CD4-positive, alpha-beta T cell treated with Interleukin-10 for 1 hour (primary cell): Measurements from ENCODE around the gene TAS2R46.
"Not testable (repeated sequence)": the region's sequence is repeated elsewhere in the genome, so short reads cannot be mapped to it uniquely, and the experiment has no call there.

Source experiments
- DNase-seq: peaks from one replicate; pipeline ENCODE4 v3.0.0-alpha.2; 2020

TAS2R46 gene, protein sequence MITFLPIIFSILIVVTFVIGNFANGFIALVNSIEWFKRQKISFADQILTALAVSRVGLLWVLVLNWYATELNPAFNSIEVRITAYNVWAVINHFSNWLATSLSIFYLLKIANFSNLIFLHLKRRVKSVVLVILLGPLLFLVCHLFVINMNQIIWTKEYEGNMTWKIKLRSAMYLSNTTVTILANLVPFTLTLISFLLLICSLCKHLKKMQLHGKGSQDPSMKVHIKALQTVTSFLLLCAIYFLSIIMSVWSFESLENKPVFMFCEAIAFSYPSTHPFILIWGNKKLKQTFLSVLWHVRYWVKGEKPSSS

DNA sequence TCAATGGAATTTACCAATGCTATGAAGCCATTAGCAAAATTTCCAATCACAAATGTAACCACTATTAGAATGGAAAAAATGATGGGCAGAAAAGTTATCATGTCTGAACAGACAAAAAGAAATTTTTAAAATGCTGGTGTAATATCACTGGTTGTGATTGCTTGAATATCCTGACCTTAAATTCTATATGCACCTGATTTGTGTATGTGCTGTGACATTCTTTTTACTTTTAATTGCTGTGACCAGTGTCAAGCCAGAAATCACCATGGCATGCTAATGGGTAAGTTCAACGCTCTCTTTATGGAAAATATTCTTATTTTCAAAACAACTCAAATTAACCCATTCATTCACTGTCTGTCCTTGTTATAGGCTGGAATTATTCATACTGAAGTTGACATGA, at the start of gene TAS2R46:
TAS2R46 (minus strand) TSS at position 101 of the 400 bp plus-strand sequence; CDS start at position 101, 0 bp downstream.
- DNase-seq = not testable (repeated sequence)

DNA sequence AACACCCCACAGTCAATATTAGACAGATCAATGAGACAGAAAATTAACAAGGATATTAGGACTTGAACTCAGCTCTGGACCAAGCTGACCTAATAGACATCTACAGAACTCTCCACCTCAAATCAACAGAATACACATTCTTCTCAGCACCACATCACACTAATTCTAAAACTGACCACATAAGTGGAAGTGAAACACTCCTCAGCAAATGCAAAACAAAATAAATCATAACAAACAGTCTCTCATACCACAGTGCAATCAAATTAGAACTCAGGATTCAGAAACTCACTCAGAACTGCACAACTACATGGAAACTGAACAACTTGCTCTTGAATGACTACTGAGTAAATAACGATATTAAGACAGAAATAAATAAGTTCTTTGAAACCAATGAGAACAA, 49.1 kb upstream of the TAS2R46 start:
- not testable (repeated sequence) for DNase-seq

DNA sequence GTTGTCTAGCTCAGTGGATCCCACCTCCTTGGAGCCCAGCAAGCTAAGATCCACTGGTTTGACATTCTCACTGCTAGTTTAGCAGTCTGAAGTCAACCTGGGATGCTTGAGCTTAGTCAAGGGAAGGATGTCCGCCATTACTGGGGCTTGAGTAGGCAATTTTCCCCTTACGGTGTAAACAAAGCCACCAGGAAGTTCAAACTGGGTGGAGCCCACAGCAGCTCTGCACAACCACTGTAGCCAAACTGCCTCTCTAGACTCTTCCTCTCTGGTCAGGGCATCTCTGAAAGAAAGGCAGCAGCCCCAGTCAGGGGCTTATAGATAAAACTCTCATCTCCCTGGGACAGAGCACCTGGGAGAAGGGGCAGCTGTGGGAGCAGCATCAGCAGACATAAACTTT, 46.8 kb upstream of the TAS2R46 start:
- DNase-seq = no peak

DNA sequence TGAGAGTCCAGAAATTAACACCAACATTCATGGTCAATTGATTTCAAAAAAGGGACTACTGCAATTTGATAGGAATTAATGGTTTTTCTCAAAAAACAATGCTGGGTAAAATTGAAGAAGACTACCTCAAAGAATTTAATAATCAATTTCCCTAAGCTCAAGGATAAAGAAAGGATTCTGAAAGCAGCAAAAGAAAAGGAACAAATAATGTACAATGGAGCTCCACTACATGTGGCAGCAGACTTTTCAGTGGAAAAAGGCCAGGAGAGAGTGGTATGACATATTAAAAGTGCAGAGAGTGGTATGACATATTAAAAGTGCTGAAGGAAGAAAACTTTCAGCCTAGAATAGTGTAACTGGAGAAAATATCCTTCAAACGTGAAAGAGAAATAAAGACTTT, 45.6 kb upstream of the TAS2R46 start:
- no peak for DNase-seq

DNA sequence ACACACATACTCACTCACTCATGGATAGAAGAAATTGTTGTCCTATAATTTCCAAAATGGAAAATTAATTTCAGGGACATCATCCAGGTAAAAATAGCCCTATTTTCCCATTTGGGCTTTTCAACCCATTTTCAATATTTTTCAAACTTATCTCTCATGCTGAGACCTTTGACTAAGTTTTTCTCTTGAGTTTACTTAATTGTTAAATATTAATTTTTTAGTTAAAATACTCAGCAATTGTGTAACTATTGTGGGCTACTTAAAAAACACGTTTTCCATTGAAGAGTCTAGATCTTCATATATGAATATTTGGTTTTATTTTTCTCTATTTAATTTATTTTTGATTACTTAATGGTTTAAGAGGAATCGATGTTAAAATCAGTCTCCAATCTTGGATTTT, 44.2 kb upstream of the TAS2R46 start:
- DNase-seq = no peak

DNA sequence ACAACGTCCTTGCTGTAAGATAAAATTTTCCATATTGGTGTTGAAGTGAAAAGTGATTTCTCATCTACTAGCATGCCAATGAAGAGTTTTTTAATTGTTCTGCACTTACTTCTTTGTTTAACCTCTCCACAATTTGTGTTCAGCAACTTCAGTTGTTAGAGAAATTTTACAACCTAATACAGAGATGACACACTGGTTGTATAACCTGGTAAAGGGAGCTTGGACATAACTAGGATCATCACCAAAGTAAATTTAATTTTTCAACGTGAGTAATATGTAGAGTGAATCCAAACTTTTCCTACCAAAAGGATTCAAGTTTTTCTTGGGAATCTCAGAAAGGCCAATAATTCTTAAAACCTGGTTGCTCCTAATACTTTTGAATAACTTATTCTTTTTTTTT, 43.5 kb upstream of the TAS2R46 start:
- DNase-seq = no peak

DNA sequence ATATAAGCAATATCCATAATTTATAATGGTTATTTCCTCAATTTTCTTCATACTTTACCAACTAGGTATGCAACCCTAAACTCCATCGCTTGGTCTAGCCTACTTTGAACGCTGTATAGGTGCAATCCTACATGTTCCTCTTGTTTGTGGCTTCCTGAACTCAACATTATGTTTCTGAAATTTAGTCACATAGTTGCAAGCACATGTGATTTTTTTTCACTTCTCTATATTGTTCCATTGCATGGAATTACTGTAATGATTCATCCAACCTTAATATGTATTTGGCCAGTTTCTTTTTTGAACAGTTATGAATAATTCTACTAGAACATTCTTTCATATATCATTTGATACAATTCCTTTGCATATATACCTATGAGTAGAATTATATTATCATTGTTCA, 32.8 kb upstream of the TAS2R46 start:
- DNase-seq = not testable (repeated sequence)

DNA sequence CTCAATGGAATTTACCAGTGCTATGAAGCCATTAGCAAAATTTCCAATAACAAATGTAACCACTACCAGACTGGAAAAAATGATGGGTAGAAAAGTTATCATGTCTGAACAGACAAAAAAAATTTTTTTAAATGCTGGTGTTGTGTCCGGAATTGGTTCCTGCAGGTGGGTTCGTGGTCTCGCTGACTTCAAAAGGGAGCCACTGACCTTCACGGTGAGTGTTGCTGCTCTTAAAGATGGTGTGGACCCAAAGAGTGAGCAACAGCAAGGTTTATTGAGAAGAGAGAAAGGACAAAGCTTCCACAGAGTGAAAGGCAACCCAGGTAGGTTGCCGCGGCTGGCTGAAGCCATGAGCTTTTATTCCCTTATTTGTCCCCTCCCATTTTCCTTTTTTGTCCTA, 30.0 kb upstream of the TAS2R46 start, which contains the start of gene TAS2R43:
TAS2R43 (minus strand) TSS at position 186 of the 400 bp plus-strand sequence; CDS start at position 102, 84 bp downstream.
- DNase-seq = no peak

DNA sequence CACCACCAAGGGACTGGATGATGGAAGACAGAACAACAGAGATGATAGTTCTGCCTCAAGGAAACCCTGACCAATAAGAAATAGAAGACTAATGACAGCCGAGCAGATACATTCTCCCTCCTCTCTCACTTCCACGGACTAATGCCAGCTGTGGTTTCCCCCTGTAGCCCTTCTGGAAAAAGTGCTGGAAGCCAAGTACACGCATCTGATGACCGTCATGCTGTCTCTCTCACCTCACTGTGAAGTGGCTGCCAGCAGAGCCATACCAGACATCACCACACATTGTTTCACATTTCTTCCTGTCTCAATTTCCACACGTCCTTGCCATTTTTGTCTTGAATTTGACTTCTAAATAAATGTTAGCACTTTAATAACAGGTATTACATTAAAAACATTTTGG, 27.2 kb upstream of the TAS2R46 start:
- no peak for DNase-seq

DNA sequence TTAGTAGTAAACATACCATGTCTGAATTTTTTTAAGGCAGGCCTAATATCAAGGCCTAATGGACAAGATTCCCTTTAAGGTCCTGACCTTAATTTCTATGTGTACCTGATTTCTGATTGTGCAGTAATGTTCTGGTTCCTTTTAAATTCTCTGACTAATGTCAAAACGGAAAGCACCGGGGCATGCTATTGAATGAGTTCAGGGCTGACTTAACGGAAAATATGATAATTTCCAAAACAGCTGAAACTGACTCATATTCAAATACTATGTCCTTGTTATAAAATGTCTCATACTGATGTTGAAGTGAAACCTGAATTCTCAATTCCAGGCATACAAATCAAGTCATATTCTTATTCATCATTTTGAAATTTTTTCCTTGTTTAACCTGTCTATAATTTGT, 23.3 kb upstream of the TAS2R46 start:
- DNase-seq = no peak

DNA sequence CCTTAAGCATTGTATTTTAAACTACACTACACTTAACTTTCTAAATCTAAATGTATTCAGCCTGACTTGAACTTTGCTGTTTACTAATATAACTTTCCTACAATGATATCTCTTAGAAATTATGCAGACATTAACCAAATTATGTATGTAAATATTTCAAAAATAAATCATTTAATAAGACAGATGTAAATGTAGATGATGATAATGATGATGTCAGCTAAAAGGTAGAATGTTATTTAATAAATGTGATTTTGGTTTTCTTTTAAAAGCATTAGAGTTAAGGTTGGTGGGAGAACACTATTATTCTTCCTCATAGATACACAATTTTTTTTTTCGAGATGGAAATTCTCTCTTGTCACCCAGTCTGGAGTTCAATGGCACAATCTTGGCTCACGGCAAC, 19.9 kb upstream of the TAS2R46 start:
- DNase-seq = no peak

DNA sequence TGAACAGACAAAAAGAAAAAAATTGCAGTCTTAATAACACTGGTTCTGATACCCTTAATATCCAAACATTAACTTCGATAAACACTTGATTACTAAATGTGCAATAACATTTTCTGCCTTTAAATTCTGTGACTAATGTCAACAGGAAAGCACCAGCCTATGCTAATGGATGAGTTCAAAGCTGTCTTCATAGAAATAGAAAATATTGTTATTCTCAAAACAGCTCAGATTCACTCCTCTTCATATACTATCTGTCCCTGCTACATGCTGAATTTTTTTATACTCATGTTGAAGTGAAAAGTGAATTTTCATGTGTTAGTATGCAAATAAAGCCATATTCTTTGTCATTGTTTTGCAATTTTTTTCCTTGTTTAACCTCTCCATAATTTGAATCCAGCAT, 16.2 kb upstream of the TAS2R46 start:
- no peak for DNase-seq

DNA sequence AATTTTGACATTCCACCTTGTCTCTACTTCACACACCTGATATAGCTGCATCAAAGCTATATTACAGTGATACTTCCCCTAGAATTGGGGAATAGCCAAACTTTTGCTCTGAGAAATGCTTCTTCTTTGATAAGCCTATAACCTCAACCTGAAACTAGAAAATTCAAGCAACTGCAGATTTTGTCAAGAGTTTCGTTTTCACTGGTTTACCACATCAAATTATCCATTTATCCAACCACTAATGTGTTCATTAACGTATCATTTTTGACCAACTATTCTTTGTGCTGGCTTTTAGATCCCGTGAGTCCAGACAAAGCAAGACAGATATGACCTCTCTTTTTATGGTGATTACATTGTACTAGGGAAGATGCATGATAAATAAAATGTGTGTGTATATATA, 13.5 kb upstream of the TAS2R46 start:
- DNase-seq = no peak

DNA sequence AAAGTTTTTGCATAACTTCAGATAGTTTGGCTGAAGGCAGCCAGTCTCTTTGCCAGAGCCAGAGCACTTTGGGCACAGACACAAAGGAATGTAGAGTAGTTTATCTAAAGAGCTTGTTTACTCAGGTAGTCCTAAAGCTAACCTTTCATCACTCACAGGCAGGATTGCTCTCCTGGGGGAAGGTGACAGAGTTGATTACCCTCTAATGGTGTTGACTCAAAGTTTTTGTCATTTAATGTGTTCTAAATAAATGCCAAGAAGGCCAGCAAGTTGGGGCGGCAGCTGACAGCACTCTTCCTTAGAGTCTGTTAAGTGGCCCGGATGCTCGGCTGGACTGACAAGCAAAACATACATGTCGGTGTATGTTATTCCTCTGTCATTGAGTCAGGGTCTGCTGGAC, 9.3 kb upstream of the TAS2R46 start:
- no peak for DNase-seq

DNA sequence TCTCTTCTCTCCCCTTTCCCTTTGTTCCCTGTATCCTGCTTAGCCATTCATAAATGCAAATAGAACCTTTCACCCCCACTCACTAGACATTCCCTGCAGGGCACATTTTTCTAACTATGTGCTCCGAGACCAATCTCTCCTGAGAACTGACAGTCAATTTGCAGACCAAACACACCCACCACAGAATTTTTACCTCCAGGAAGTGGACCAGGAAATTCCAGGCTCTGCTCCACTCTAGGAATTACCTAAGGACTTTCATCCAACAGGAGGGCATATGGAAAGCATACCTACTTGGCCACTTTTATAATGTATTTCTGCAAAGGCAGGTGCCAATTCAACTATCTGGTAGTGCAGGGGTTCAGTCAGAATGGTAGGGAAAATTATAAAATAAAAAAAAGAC, 8.9 kb upstream of the TAS2R46 start:
- DNase-seq = no peak

DNA sequence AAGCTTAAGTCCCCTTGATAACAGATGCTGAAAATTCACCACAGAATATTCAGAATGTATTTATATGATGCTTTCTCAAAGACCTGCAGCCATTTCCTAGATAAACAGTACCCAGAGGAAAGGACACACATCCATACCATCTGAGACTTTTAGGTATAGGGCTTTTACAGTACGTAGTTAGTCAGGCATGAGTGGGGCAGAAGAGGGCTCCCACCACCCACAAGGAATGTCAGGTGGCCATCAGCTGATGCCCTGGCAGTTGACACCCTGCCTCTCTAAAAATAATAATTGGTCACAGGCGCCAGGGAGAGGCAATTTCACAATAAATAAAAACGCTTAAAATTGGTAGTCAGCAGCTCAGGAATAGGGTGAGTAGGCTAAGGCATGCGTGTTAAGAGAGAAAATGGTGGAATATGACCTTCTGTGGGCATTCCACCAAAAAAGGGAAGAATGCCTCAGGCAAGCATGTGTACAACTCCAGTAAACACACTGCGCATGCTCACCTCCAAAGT, 7.8 kb upstream of the TAS2R46 start:
- DNase-seq = no peak

DNA sequence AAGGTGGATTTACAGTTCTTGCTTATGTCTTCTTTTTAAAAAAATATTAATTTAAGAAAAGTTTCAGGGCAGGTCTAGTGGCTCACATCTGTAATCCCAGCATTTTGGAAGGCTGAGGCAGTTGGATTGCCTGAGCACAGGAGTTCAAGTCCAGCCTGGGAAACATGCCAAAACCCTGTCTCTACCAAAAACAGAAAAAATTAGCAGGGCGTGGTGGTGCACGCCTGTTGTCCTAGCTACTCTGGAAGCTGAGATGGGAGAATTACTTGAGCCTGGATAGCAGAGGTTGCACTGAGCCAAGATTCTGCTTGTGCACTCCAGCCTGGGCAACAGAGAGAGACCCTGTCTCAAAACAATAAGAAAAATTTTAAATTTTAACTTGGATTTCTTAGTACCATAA, 5.4 kb upstream of the TAS2R46 start:
- no peak for DNase-seq

DNA sequence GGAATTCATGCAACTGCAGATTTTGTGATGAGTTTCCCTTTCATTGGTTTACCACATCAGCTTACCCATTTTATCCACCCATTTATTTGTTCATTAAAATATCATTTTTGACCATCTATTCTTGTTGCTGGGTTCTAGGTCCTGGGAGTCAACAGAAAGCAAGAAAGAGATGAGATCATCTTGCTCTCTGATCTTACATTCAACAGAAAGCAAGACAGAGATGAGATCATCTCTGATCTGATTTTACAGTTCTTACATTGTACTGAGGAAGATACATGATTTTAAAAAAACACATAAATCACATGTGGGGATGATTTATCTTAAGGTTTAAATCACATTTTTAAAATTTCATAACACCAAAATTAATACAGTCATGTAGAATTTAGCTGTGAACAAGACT, 2.3 kb downstream of the TAS2R46 start:
- no peak for DNase-seq

DNA sequence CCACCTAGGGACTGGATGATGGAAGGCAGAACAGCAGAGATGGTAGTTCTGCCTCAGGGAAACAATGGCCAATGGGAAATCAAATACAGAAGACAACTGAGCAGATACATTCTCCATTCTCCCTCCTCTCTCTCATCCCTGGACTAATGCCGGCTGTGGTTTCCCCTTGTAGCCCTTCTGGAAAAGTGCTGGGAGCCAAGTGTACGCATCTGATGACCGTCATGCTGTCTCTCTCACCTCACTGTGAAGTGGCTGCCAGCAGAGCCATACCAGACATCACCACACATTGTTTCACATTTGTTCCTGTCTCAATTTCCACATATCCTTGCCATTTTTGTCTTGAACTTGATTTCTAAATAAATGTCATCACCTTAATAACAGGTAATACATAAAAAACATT, 3.1 kb downstream of the TAS2R46 start:
- DNase-seq = no peak

DNA sequence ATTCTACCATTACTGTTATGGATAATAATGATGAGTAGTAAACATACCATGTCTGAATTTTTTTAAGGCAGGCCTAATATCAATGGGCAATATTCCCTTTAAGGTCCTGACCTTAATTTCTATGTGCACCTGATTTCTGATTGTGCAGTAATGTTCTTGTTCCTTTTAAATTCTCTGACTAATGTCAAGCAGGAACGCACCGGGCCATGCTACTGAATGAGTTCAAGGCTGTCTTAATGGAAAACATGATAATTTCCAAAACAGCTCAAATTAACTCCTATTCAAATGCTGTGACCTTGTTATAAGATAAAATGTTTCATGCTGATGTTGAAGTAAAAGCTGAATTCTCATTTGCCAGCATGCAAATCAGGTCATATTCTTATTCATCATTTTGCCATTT, 6.8 kb downstream of the TAS2R46 start:
- no peak for DNase-seq

DNA sequence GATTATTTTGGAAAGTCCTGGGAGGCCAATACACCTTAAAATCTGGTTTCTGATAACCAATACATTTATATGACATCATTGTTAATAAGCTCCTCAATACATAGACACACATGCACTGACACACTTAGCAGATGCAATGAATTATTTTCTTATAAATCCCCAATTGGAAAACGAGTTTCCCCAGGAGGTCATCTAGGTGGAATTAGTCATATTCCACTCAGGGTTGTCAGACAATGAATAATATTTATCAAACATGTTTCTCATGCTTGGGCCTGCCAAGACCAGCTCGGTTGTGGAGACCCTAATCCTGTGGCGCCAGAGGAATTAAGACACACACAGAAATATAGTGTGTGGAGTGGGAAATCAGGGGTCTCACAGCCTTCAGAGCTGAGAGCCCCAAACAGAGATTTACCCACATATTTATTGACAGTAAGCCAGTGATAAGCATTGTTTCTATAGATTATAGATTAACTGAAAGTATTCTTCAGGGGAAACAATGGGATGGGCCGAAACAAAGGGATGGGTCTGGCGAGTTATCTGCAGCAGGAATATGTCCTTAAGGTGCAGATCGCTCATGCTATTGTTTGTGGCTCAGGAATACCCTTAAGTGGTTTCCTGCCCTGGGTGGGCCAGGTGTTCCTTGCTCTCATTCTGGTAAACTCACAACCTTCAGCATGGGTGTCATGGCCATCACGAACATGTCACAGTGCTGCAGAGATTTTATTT, 12.1 kb downstream of the TAS2R46 start:
- not testable (repeated sequence) for DNase-seq

DNA sequence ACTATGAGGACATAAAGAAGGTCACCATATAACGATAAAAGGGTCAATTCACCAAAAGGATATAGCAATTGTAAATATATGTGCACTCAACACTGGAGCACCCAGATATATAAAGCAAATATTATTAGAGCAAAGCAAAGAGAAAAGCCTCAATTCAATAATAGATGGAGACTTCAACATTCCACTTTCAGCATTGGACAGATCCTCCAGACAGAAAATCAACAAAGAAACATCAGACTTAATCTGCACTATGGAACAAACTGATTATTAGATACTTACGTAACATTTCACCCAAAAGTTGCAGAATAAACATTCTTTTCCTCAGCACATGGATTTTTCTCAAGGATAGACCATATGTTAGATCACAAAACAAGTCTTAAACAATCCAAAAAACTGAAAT, 20.7 kb downstream of the TAS2R46 start:
- DNase-seq = not testable (repeated sequence)

DNA sequence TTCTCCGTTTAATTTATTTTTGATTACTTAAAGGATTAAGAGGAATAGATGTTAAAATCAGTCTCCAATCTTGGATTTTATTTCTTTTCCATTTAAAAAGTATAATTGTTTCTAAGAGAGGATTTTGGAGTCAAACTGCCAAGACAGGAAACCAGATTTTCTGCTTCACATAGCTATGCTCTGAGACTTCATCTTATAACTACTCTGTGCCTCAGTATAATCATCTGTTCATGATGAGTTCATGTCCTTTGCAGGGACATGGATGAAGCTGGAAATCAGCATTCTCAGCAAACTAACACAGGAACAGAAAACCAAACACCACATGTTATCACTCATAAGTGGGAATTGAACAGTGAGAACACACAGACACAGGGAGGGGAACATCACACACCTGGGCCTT, 21.9 kb downstream of the TAS2R46 start:
- DNase-seq = no peak

DNA sequence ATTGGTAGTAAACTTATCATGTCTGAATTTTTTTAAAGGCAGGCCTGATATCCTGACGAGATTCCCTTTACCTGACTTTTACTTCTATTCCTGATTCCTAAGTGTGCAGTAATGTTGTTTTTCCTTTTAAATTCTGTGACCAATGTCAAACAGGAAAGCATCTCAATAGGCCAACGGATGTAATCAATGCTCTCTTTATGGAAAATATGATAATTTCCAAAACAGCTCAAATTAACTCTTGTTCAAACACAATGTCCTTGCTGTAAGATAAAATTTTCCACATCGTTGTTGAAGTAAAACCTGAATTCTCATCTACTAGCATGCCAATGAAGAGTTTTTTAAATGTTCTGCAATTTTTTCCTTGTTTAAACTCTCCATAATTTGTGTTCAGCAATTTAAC, 22.9 kb downstream of the TAS2R46 start:
- DNase-seq = no peak
